ENCODE results near the gene GPR139. TPM values are rescaled to one million over a fixed set of nuclear protein-coding genes. Genes with fewer than 3 reads are reported as not detected.

GPR139 gene
- total RNA-seq, 6 experiments from 2014 or later, result not detected

GRCh38 chr16:20094157-20094556, 20.5 kb upstream of the GPR139 start:
- WGBS (ENCODE audit: insufficient coverage, low coverage, low lambda C conversion rate, missing lambda C conversion rate), result 17% methylated on average over 3 of the region's 3 CpGs
- no peaks in the 10 kb centered on the region for H3K36me3 ChIP-seq
- intact Hi-C loops (cut with DNase I), result no loop called here
- TF ChIP-seq POLR2A (IDR thresholded peaks at IDR 0.05) (no peak), CTCF (IDR thresholded peaks at IDR 0.05) (no peak)
- H3K9me3 ChIP-seq, result no peaks in the 10 kb centered on the region
- H3K4me3 ChIP-seq, result no peak overlapping the region
- H3K27ac ChIP-seq, result no peak overlapping the region
- no peaks in the 10 kb centered on the region for H3K27me3 ChIP-seq
- H3K4me1 ChIP-seq, result no peaks in the 10 kb centered on the region
- no peak for DNase-seq
- no peak for ATAC-seq

- TF ChIP-seq POLR2A (IDR thresholded peaks at IDR 0.05), result no peak
- TF ChIP-seq CTCF (IDR thresholded peaks at IDR 0.05), result no peak
- no peak for ATAC-seq
- intact Hi-C loops (cut with DNase I), result no loop called here
- no peaks in the 10 kb centered on the region for H3K4me1 ChIP-seq
- H3K27ac ChIP-seq, result no peak overlapping the region
- no peaks in the 10 kb centered on the region for H3K36me3 ChIP-seq
- 15% methylated on average over 3 of the region's 3 CpGs for WGBS (ENCODE audit: insufficient coverage, low coverage, low lambda C conversion rate, missing lambda C conversion rate)
- no peak overlapping the region for H3K4me3 ChIP-seq
- no peak for DNase-seq
- no peaks in the 10 kb centered on the region for H3K9me3 ChIP-seq
- no peaks in the 10 kb centered on the region for H3K27me3 ChIP-seq
Measured at GRCh38 chr16:20089246-20089965, 15.7 kb upstream of the GPR139 start.

GRCh38 chr16:20084624-20085226, 11.0 kb upstream of the GPR139 start:
- H3K36me3 ChIP-seq, result no peaks in the 10 kb centered on the region
- WGBS (ENCODE audit: insufficient coverage, low coverage, low lambda C conversion rate, missing lambda C conversion rate), result 27% methylated on average over 6 of the region's 6 CpGs
- no peak overlapping the region for H3K4me3 ChIP-seq
- ATAC-seq (no peak), DNase-seq (no peak)
- no peak overlapping the region for H3K27ac ChIP-seq
- no peaks in the 10 kb centered on the region for H3K27me3 ChIP-seq
- H3K9me3 ChIP-seq, result no peaks in the 10 kb centered on the region
- H3K4me1 ChIP-seq, result no peaks in the 10 kb centered on the region
- intact Hi-C loops (cut with DNase I), result no loop called here
- TF ChIP-seq POLR2A (IDR thresholded peaks at IDR 0.05) (no peak), CTCF (IDR thresholded peaks at IDR 0.05) (no peak)

GRCh38 chr16:20079106-20079505, 5.4 kb upstream of the GPR139 start:
- Histone ChIP-seq H3K36me3 (no peaks in the 10 kb centered on the region), H3K9me3 (no peaks in the 10 kb centered on the region), H3K27ac (no peak overlapping the region), H3K4me1 (no peaks in the 10 kb centered on the region), H3K27me3 (no peaks in the 10 kb centered on the region), H3K4me3 (no peak overlapping the region)
- DNase-seq, result no peak
- 68% methylated on average over 4 of the region's 4 CpGs for whole genome bisulfite sequencing (ENCODE audit: insufficient coverage, low coverage, low lambda C conversion rate, missing lambda C conversion rate)
- no peak for ATAC-seq
- intact Hi-C loops (cut with DNase I), result no loop called here
- TF ChIP-seq CTCF (IDR thresholded peaks at IDR 0.05) (no peak), POLR2A (IDR thresholded peaks at IDR 0.05) (no peak)
